ENCODE data around the gene ITFG1. TPM values are rescaled to one million over a fixed set of nuclear protein-coding genes. Genes with fewer than 3 reads are reported as not detected.

The ITFG1 gene
- total RNA-seq, 1 experiment from 2014 or later = 18.0 TPM

DNA sequence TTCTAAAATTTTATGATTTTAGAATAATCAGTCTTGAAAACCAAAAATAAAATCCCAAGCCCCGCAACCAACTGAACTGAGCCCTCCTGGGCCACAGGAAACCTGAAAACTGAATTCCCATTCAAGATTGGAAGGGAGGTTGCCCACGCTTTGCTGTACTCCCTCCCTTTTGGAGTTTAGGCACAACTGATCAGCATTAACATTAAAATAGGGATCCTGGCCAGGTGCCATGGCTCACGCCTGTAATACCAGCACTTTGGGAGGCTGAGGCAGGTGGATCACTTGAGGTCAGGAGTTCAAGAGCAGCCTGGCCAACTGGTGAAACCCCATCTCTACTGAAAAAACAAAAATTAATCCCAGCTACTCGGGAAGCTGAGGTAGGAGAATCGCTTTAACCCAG, 264.4 kb downstream of the ITFG1 start:
- Histone ChIP-seq H3K27ac (ENCODE audit: insufficient read length, low read depth, low read length) (no peak overlapping the region), H3K27me3 (ENCODE audit: insufficient read depth, low read length) (no peaks in the 10 kb centered on the region), H3K4ac (ENCODE audit: low read depth, low read length) (no peak overlapping the region), H2BK20ac (ENCODE audit: low read depth, low read length, poor library complexity, severe bottlenecking) (no peak overlapping the region), H3K9ac (ENCODE audit: extremely low read depth, insufficient read length, low read length) (no peak overlapping the region), H3K79me1 (ENCODE audit: insufficient read depth, low read depth, low read length, poor library complexity, severe bottlenecking) (no peaks in the 10 kb centered on the region), H2BK120ac (ENCODE audit: low read depth, low read length, poor library complexity, severe bottlenecking) (no peak overlapping the region), H3K56ac (ENCODE audit: insufficient read length, low read depth, low read length) (no peak overlapping the region), H3K9me3 (ENCODE audit: control insufficient read depth, low read depth, low read length) (no peaks in the 10 kb centered on the region), H4K8ac (replicated peaks; ENCODE audit: insufficient read length, low read depth, low read length) (no peak overlapping the region), H2BK12ac (ENCODE audit: insufficient read length, low read depth, low read length) (no peak overlapping the region), H4K20me1 (ENCODE audit: control insufficient read depth, insufficient read depth, insufficient read length) (no peaks in the 10 kb centered on the region), H3K14ac (ENCODE audit: insufficient read depth, low read length) (no peak overlapping the region), H3K79me2 (ENCODE audit: insufficient read depth, low read length) (no peaks in the 10 kb centered on the region), H2AK5ac (ENCODE audit: insufficient read length, low read length) (no peak overlapping the region), H3K23ac (ENCODE audit: insufficient read length, low read depth, low read length) (no peak overlapping the region), H3K4me1 (ENCODE audit: insufficient read depth, low read length) (no peaks in the 10 kb centered on the region), H3K4me2 (ENCODE audit: insufficient read depth, insufficient read length, low read length) (no peak overlapping the region), H4K5ac (ENCODE audit: insufficient read length, low read depth, low read length) (no peak overlapping the region), H3K18ac (ENCODE audit: insufficient read length, low read depth, low read length) (no peak overlapping the region), H2AFZ (ENCODE audit: low read length) (no peak overlapping the region), H2BK15ac (ENCODE audit: low read depth, low read length) (no peak overlapping the region), H3K23me2 (ENCODE audit: insufficient read length, low read depth, low read length, poor library complexity, severe bottlenecking) (no peaks in the 10 kb centered on the region), H3T11ph (ENCODE audit: low read length) (no peak overlapping the region), H4K91ac (ENCODE audit: insufficient read length, low read depth, low read length) (no peak overlapping the region), H2BK5ac (ENCODE audit: insufficient read length, low read length) (no peak overlapping the region)
- H3K36me3 Mint-ChIP-seq (ENCODE audit: insufficient read depth in 1 of 3, low read depth in 3 of 3) = peaks cover 5 to 7% (median 5%) of the 10 kb centered on the region in 3 experiments; a peak in 6 of 7 replicates
- no peak overlapping the region for H3K4me3 Mint-ChIP-seq
- peaks cover 5 to 14% of the 10 kb centered on the region in 2 experiments for H3K4me1 Mint-ChIP-seq
- H3K27ac Mint-ChIP-seq = no peak overlapping the region; a peak in 1 of 7 replicates
- no peaks in the 10 kb centered on the region for H3K27me3 Mint-ChIP-seq (ENCODE audit: low read depth)
- peak; percentile 46 for DNase-seq
- WGBS (ENCODE audit: extremely low coverage, insufficient read length, low lambda C conversion rate) = no CpG with 5 or more reads among the region's 5 CpGs
- peaks cover 2 to 3% of the 10 kb centered on the region in 2 experiments; a peak in 2 of 5 replicates for H3K9me3 Mint-ChIP-seq
- TF ChIP-seq, protein P1, sequence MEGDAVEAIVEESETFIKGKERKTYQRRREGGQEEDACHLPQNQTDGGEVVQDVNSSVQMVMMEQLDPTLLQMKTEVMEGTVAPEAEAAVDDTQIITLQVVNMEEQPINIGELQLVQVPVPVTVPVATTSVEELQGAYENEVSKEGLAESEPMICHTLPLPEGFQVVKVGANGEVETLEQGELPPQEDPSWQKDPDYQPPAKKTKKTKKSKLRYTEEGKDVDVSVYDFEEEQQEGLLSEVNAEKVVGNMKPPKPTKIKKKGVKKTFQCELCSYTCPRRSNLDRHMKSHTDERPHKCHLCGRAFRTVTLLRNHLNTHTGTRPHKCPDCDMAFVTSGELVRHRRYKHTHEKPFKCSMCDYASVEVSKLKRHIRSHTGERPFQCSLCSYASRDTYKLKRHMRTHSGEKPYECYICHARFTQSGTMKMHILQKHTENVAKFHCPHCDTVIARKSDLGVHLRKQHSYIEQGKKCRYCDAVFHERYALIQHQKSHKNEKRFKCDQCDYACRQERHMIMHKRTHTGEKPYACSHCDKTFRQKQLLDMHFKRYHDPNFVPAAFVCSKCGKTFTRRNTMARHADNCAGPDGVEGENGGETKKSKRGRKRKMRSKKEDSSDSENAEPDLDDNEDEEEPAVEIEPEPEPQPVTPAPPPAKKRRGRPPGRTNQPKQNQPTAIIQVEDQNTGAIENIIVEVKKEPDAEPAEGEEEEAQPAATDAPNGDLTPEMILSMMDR (conservative IDR thresholded peaks at IDR 0.05) = no peak
